PC-3 (cell line): ENCODE data around the gene CDK5RAP2. TPM values are rescaled to one million over a fixed set of nuclear protein-coding genes. Genes with fewer than 3 reads are reported as not detected.

Source experiments
- ATAC-seq: fragments of 200-7000 bp; cut with Tn5 transposase; 2 replicates; pipeline ENCODE4 v1.9.1; 2020; ENCODE audit warnings: mild to moderate bottlenecking, moderate library complexity
- BruUV-seq: library from RNA; stranded (reverse); fragments of 400-500 nt; replicated peaks from 2 replicates; lab custom pipeline; 2021; lab: Mats Ljungman, UMichigan
- CTCF ChIA-PET: fragments of 300-600 bp; sonication (Branson Sonifier 250); formaldehyde crosslinking; loops from one replicate; lab custom pipeline; 2022; ENCODE audit warnings: antibody characterized with exemption; lab: Charles Lee
- POLR2A ChIA-PET: fragments of 300-600 bp; sonication (Branson Sonifier 250); formaldehyde crosslinking; loops from one replicate; lab custom pipeline; 2022; ENCODE audit warnings: antibody characterized with exemption; ENCODE audit not compliant: unreplicated experiment; lab: Charles Lee
- DNase-seq: peaks from one replicate; pipeline ENCODE4 v3.0.0-alpha.2; 2015
- H2AFZ ChIP-seq: fragments of 300-600 bp; sonication (generic); 2 replicates; pipeline ENCODE4 v1.6.0; 2016; ENCODE audit warnings: antibody characterized with exemption, low read length
- H3F3A ChIP-seq: fragments of 300-600 bp; sonication (generic); one replicate; pipeline ENCODE4 v1.6.0; 2017; ENCODE audit warnings: antibody characterized with exemption, low read length, control low read depth, mild to moderate bottlenecking; ENCODE audit not compliant: unreplicated experiment
- H3K27ac ChIP-seq: fragments of 300-600 bp; sonication (generic); 2 replicates; pipeline ENCODE4 v1.5.1; 2016; ENCODE audit warnings: mild to moderate bottlenecking, low read length
- H3K27me3 ChIP-seq: fragments of 300-600 bp; sonication (generic); 2 replicates; pipeline ENCODE4 v1.6.1; 2016; ENCODE audit warnings: low read length, mixed read lengths
- H3K36me3 ChIP-seq: fragments of 300-600 bp; sonication (generic); 2 replicates; pipeline ENCODE4 v1.6.1; 2016; ENCODE audit warnings: low read depth, mixed run types, low read length, mixed read lengths
- H3K4me1 ChIP-seq: fragments of 300-600 bp; sonication (generic); 2 replicates; pipeline ENCODE4 v1.5.1; 2016; ENCODE audit warnings: low read length; ENCODE audit not compliant: insufficient read depth
- H3K4me2 ChIP-seq: fragments of 300-600 bp; sonication (generic); 2 replicates; pipeline ENCODE4 v1.6.0; 2016; ENCODE audit warnings: low read length
- H3K4me3 ChIP-seq: fragments of 300-600 bp; sonication (generic); 2 replicates; pipeline ENCODE4 v1.5.1; 2016; ENCODE audit warnings: mild to moderate bottlenecking, low read length, mixed read lengths
- H3K79me2 ChIP-seq: fragments of 300-600 bp; sonication (generic); 2 replicates; pipeline ENCODE4 v1.6.1; 2017; ENCODE audit warnings: low read length, mixed read lengths
- H3K9ac ChIP-seq: fragments of 300-600 bp; sonication (generic); 2 replicates; pipeline ENCODE4 v1.6.0; 2016; ENCODE audit warnings: mild to moderate bottlenecking, low read length
- H3K9me2 ChIP-seq: fragments of 300-600 bp; sonication (generic); replicated peaks from 2 replicates; pipeline ENCODE4 v1.6.1; 2016; ENCODE audit warnings: mixed run types, low read length, mixed read lengths
- H3K9me3 ChIP-seq: fragments of 300-600 bp; sonication (generic); 2 replicates; pipeline ENCODE4 v1.6.1; 2016; ENCODE audit warnings: low read length, mixed read lengths
- H4K20me1 ChIP-seq: fragments of 300-600 bp; sonication (generic); 2 replicates; pipeline ENCODE4 v1.6.1; 2016; ENCODE audit warnings: low read length, mixed read lengths
- CTCF ChIP-seq: fragments of 300-600 bp; sonication (generic); conservative IDR thresholded peaks from 2 replicates; pipeline ENCODE4 v1.5.1; 2017; ENCODE audit warnings: antibody characterized with exemption, low read depth, mild to moderate bottlenecking, low read length
- EZH2 ChIP-seq: fragments of 300-600 bp; sonication (generic); IDR thresholded peaks from one replicate; pipeline ENCODE4 v1.6.1; 2017; ENCODE audit warnings: antibody characterized with exemption, mild to moderate bottlenecking, low read length; ENCODE audit not compliant: unreplicated experiment
- EZH2phosphoT487 ChIP-seq: fragments of 300-600 bp; sonication (generic); IDR thresholded peaks from 2 replicates; pipeline ENCODE4 v1.6.1; 2018; ENCODE audit warnings: mild to moderate bottlenecking, antibody characterized with exemption, low read length, borderline replicate concordance
- intact Hi-C: fragments of 100-400 bp; cut with micrococcal nuclease; formaldehyde crosslinking; loops from 2 replicates; pipeline ENCODE4 v1.9.0; 2023
- total RNA-seq: library from RNA; depleted of rRNA; stranded (reverse); fragments of >200 nt; gene quantifications from 2 replicates; pipeline ENCODE4 v1.2.3, GENCODE V29; 2014

Gene CDK5RAP2
- total RNA-seq, 1 experiment from 2014 or later: 37.4 TPM

GRCh38 chr9:120545701-120546550 lies 34.0 kb downstream of the CDK5RAP2 start:
- no TSS peak for BruUV-seq
- no peak overlapping the region for H2AFZ ChIP-seq
- no peaks in the 10 kb centered on the region for H4K20me1 ChIP-seq
- TF ChIP-seq EZH2phosphoT487: no peak
- no peak for TF ChIP-seq EZH2
- TF ChIP-seq CTCF: no peak
- H3K9me3 ChIP-seq: no peaks in the 10 kb centered on the region
- ChIA-PET CTCF (no interaction called here), POLR2A (interaction anchor here (0.6 kb wide), 1 partner anchor 127 kb away, joined by 3 read pairs; no protein-coding TSS in a partner anchor)
- H3K27me3 ChIP-seq: no peaks in the 10 kb centered on the region
- H3K4me2 ChIP-seq: no peak overlapping the region
- H3K9ac ChIP-seq: no peak overlapping the region
- no peaks in the 10 kb centered on the region for H3K9me2 ChIP-seq
- intact Hi-C loops: no loop called here
- ATAC-seq: no peak
- no peak overlapping the region for H3K27ac ChIP-seq
- H3K4me3 ChIP-seq: no peak overlapping the region
- DNase-seq: no peak
- H3F3A ChIP-seq: no peaks in the 10 kb centered on the region
- H3K79me2 ChIP-seq: no peaks in the 10 kb centered on the region
- no peaks in the 10 kb centered on the region for H3K4me1 ChIP-seq
- H3K36me3 ChIP-seq: peaks cover 33% of the 10 kb centered on the region

- Histone ChIP-seq H3K4me1 (no peaks in the 10 kb centered on the region), H2AFZ (no peak overlapping the region), H3K27me3 (no peaks in the 10 kb centered on the region), H3K4me2 (no peak overlapping the region), H3K9me3 (no peaks in the 10 kb centered on the region), H3K36me3 (peaks cover 23% of the 10 kb centered on the region), H3K27ac (no peak overlapping the region), H3K79me2 (no peaks in the 10 kb centered on the region), H3F3A (no peaks in the 10 kb centered on the region), H3K9ac (no peak overlapping the region), H3K9me2 (no peaks in the 10 kb centered on the region), H3K4me3 (no peak overlapping the region), H4K20me1 (no peaks in the 10 kb centered on the region)
- no peak for ATAC-seq
- intact Hi-C loops: no loop called here
- BruUV-seq: no TSS peak
- CTCF ChIA-PET: no interaction called here
- POLR2A ChIA-PET: no interaction called here
- no peak for TF ChIP-seq EZH2
- no peak for TF ChIP-seq CTCF
- TF ChIP-seq EZH2phosphoT487: no peak
- DNase-seq: no peak
These were observed 35.5 kb downstream of the CDK5RAP2 start for GRCh38 chr9:120544441-120544840.
